ENCODE data around the gene C1S. TPM values are rescaled to one million over a fixed set of nuclear protein-coding genes. Genes with fewer than 3 reads are reported as not detected.

C1S gene
- total and polyA plus RNA-seq, 9 of the 15 experiments (the other 6 are each of a cell fraction or from before 2014, with no cell fraction given) = 0.08 to 0.84 (median 0.27) TPM

- TF ChIP-seq MYC (IDR thresholded peaks at IDR 0.05; ENCODE audit: low read depth, low read length) = no peak
- no peak for TF ChIP-seq MYC (CRISPR knock-in tag; IDR thresholded peaks at IDR 0.05; ENCODE audit: borderline replicate concordance, low read depth)
- no peak for TF ChIP-seq ZBTB43 (CRISPR knock-in tag; IDR thresholded peaks at IDR 0.05)
- no peak for TF ChIP-seq CTCF (IDR thresholded peaks at IDR 0.05 in 2 of 3, conservative IDR thresholded peaks at IDR 0.05 in 1 of 3; ENCODE audit: insufficient read depth in 2 of 3, low read depth in 1 of 3, low read length in 3 of 3)
Measured at GRCh38 chr12:7117670-7118069, 57.2 kb downstream of the C1S start (continued).

GRCh38 chr12:7118881-7119280 lies 58.4 kb downstream of the C1S start:
- CTCF ChIA-PET (ENCODE audit: low intra/inter-chr PET ratio) = no interaction called here

More at GRCh38 chr12:7118881-7119280, 58.4 kb downstream of the C1S start:
- no peak overlapping the region for H3K27ac ChIP-seq (ENCODE audit: extremely low read depth, low read depth, low read length)
- H3K9me3 ChIP-seq (replicated peaks; ENCODE audit: control insufficient read depth, insufficient read depth, low read depth, low read length) = no peaks in the 10 kb centered on the region
- no peaks in the 10 kb centered on the region for H3K79me2 ChIP-seq (ENCODE audit: control insufficient read depth, insufficient read depth, low read length)
- in situ Hi-C loops (cut with MboI) (no loop called here), intact Hi-C loops (cut with micrococcal nuclease) (no loop called here)
- no peak for TF ChIP-seq CREBBP (IDR thresholded peaks at IDR 0.05; ENCODE audit: low read depth, low read length)
- TF ChIP-seq LEF1 (IDR thresholded peaks at IDR 0.05) = no peak
- TF ChIP-seq ATF7 (IDR thresholded peaks at IDR 0.05) = no peak
- TF ChIP-seq ARHGAP35 (IDR thresholded peaks at IDR 0.05; ENCODE audit: partially characterized antibody) = no peak
- no peak for TF ChIP-seq ZNF217 (CRISPR knock-in tag; IDR thresholded peaks at IDR 0.05)
- no peak for TF ChIP-seq FOXM1 (IDR thresholded peaks at IDR 0.05; ENCODE audit: low read depth)
- TF ChIP-seq FOXM1 (CRISPR knock-in tag; IDR thresholded peaks at IDR 0.05; ENCODE audit: low read depth) = no peak
- POLR2A ChIA-PET = interaction anchor here (0.5 to 1.3 kb wide), 2 partner anchors 174 to 254 kb away, joined by 3 to 5 read pairs; no protein-coding TSS in a partner anchor
- H4K20me1 ChIP-seq (replicated peaks; ENCODE audit: control insufficient read depth, insufficient read depth, low read length) = no peaks in the 10 kb centered on the region
- no peaks in the 10 kb centered on the region for H3K27me3 ChIP-seq (ENCODE audit: control insufficient read depth in 2 of 2, insufficient read depth in 2 of 2, low read length in 2 of 2)
- H2AFZ ChIP-seq (ENCODE audit: low read depth, low read length) = no peak overlapping the region
- DNase-seq (ENCODE audit: extremely low read depth in 1 of 4, low spot score in 3 of 4) = no peak
- no TSS peak for BruUV-seq (replicated peaks)
- H3K36me3 ChIP-seq (ENCODE audit: control insufficient read depth, insufficient read depth, low read length) = peaks cover 2% of the 10 kb centered on the region; the same call in 2 of the 3 replicates
- peaks cover 26 to 40% of the 10 kb centered on the region in 2 experiments for H3K4me1 ChIP-seq (replicated peaks in 1 of 2; ENCODE audit: control insufficient read depth in 2 of 2, insufficient read depth in 2 of 2, low read length in 2 of 2)
- ATAC-seq = no peak
- H3K9ac ChIP-seq (ENCODE audit: insufficient read depth in 1 of 2, low read depth in 2 of 2, low read length in 2 of 2) = no peak overlapping the region
- no peak for FAIRE-seq
- WGBS (ENCODE audit: insufficient coverage, low coverage, missing lambda C conversion rate) = 33% methylated on average over 1 of the region's 3 CpGs
- H3K4me2 ChIP-seq (ENCODE audit: insufficient read depth, low read length) = no peak overlapping the region
- no peaks in the 10 kb centered on the region for H3K9me1 ChIP-seq (ENCODE audit: control insufficient read depth, insufficient read depth, low read length)
- no peak overlapping the region for H3K4me3 ChIP-seq

Data from K562 (cell line).